Esophagus muscularis mucosa (tissue), 4 donors: Measurements from ENCODE around the gene GPX3. TPM values are rescaled to one million over a fixed set of nuclear protein-coding genes. Genes with fewer than 3 reads are reported as not detected.

Experiments
- DNase-seq: peaks from one replicate; pipeline ENCODE4 v3.0.0-alpha.2; 2017; ENCODE audit errors: extremely low spot score
- H3K27ac ChIP-seq, 4 donors: fragments of 200-600 bp; sonication (generic); replicated peaks in 1 of 4; 1 replicate in 3 of 4; 2 replicates in 1 of 4; pipeline ENCODE4 v1.5.1; 2016 to 2019; ENCODE audit warnings: mild to moderate bottlenecking in 1 of 4
- H3K27me3 ChIP-seq, 4 donors: fragments of 200-600 bp; sonication (generic); one replicate each; pipeline versions ENCODE4 v1.5.1 to v1.6.0; 2016 to 2019
- H3K36me3 ChIP-seq, 4 donors: fragments of 200-600 bp; sonication (generic); one replicate each; pipeline ENCODE4 v1.5.1; 2016 to 2019
- H3K4me1 ChIP-seq, 4 donors: fragments of 200-600 bp; sonication (generic); one replicate each; pipeline ENCODE4 v1.5.1; 2016 to 2019
- H3K4me3 ChIP-seq, 4 donors: fragments of 200-600 bp; sonication (generic); 1 replicate in 2 of 4; 2 replicates in 2 of 4; pipeline ENCODE4 v1.5.1; 2016 to 2019; ENCODE audit warnings: mild to moderate bottlenecking in 4 of 4, moderate library complexity in 1 of 4
- H3K9me3 ChIP-seq, 4 donors: fragments of 200-600 bp; sonication (generic); 1 replicate in 3 of 4; 2 replicates in 1 of 4; pipeline ENCODE4 v1.5.1; 2016 to 2019
- CTCF ChIP-seq, 3 experiments: fragments of 200-600 bp in 2 of 3; fragments of 450-650 bp in 1 of 3; sonication (generic) in 2 of 3; IDR thresholded peaks; one replicate each; pipeline ENCODE4 v1.5.1; 2017 to 2019; ENCODE audit warnings: antibody characterized with exemption in 3 of 3, mild to moderate bottlenecking in 2 of 3, moderate library complexity in 1 of 3
- EP300 ChIP-seq: sonication (generic); formaldehyde crosslinking; IDR thresholded peaks from one replicate; pipeline ENCODE4 v1.6.1; 2017; ENCODE audit warnings: antibody characterized with exemption
- POLR2A ChIP-seq: fragments of 450-650 bp; IDR thresholded peaks from one replicate; pipeline ENCODE4 v1.6.1; 2017; ENCODE audit warnings: antibody characterized with exemption, moderate library complexity, mild to moderate bottlenecking, low read depth
- POLR2AphosphoS5 ChIP-seq, 2 donors: sonication (generic); formaldehyde crosslinking; IDR thresholded peaks; one replicate each; pipeline ENCODE4 v1.6.1; 2017; ENCODE audit warnings: antibody characterized with exemption in 2 of 2
- WGBS: methylation state at CpG from one replicate; pipeline ENCODE4 v1.1.5; 2018; 5-methylcytosine and 5-hydroxymethylcytosine counted together
- intact Hi-C: fragments of 100-400 bp; cut with DNase I; formaldehyde crosslinking; loops from one replicate; pipeline ENCODE4 v1.15.1; 2023
- total RNA-seq, 4 donors: library from RNA; depleted of rRNA; stranded (reverse); fragments of >200 nt; gene quantifications; one replicate each; pipeline versions ENCODE4 v1.1.0 to v1.2.1, GENCODE V29; 2016

The GPX3 gene
- total RNA-seq, 4 donors from 2014 or later: 1,165 to 3,724 (median 1,939) TPM

DNA sequence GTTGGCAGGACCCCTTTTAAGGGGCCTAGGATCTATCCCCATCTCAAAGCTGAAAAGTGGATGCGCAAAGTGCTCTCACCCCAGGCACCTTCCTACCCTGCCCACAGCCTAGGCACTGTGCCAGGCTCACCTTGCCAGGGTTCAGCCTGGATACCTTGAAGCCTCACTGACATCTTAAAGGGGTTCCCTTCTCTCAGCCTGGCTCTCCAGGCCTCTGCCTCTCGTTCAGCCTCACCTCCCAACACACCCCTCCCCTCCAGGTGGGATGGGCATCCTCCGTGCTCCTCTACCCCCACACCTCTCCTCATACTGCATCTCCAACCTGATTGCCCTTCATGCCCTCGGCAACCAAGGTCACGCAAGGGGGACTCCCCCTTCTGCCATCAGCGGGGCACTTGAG lies 34.9 kb downstream of the GPX3 start:
- 84% methylated on average over 6 of the region's 6 CpGs for WGBS
- H3K36me3 ChIP-seq: peaks cover 8 to 91% (median 80%) of the 10 kb centered on the region in 4 donors
- TF ChIP-seq EP300 (no peak), CTCF (IDR thresholded peaks at IDR 0.05) (no peak), POLR2AphosphoS5 (IDR thresholded peaks at IDR 0.05) (no peak), POLR2A (no peak)
- no peaks in the 10 kb centered on the region for H3K27me3 ChIP-seq
- H3K9me3 ChIP-seq: no peaks in the 10 kb centered on the region
- no peak overlapping the region for H3K4me3 ChIP-seq
- H3K27ac ChIP-seq: no peak overlapping the region
- H3K4me1 ChIP-seq: peaks cover 28 to 37% (median 32%) of the 10 kb centered on the region in 4 donors
- intact Hi-C loops: loop anchor here (10.0 kb wide), 1 partner anchor 189 kb away; no protein-coding TSS in a partner anchor
- DNase-seq: no peak

DNA sequence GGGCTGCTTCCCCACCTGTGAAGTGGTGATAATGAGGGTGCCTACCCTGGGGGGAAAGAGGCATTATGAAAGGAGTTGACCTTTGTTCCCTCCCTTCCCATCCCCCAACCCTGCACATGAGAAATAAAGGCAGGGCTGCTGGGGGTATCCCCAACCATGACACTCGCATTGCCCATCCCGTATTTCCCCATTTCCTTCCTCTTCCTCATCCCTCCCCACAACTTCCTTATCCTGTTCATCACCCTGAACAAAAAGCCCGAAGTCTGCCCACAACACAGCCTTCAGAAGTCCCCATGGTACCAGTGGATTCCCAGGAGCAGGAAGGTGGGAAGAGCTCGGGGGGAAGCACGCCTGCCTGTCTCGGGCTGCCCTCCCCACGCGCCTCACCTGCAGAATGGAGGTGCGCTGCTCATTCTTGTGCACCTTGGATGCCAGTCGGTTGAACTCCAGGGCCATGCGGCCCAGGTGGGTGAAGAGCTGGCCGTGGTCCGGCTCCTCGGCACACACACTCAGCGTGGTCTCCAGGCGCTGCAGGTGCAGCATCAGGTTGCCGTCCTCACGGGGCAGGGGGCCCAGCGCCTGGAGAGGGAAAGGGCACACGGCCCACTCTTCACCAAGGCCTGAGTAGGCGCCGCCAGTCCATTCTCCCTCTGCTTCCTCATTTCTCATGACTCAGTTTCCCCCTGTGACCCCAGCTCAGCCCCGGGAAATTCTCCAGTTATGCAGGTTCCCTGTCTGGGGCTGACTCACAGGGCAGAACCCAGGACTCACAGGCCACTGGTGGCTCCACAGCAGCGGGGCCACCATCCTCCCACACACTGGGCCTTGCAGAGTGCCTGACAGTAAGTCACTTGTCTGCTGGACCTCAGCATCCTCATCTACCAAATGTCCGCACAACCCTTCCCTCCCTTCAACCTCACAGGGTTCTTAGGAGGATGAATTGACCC lies 36.3 kb downstream of the GPX3 start:
- no peak overlapping the region for H3K27ac ChIP-seq
- intact Hi-C loops: loop anchor here (10.0 kb wide), 1 partner anchor 188 kb away; no protein-coding TSS in a partner anchor
- peaks cover 33 to 46% (median 41%) of the 10 kb centered on the region in 4 donors for H3K4me1 ChIP-seq
- H3K9me3 ChIP-seq: no peaks in the 10 kb centered on the region
- H3K27me3 ChIP-seq: no peaks in the 10 kb centered on the region
- H3K36me3 ChIP-seq: peaks cover 8 to 92% (median 77%) of the 10 kb centered on the region in 4 donors
- WGBS: 94% methylated on average over 25 of the region's 25 CpGs
- TF ChIP-seq CTCF (IDR thresholded peaks at IDR 0.05) (no peak), POLR2AphosphoS5 (IDR thresholded peaks at IDR 0.05) (no peak), POLR2A (no peak), EP300 (no peak)
- H3K4me3 ChIP-seq: no peak overlapping the region
- DNase-seq: no peak

- 91% methylated on average over 5 of the region's 5 CpGs for WGBS
- Histone ChIP-seq H3K4me1 (peaks cover 34 to 50% (median 45%) of the 10 kb centered on the region in 4 donors), H3K36me3 (peaks cover 8 to 100% (median 85%) of the 10 kb centered on the region in 4 donors), H3K27ac (no peak overlapping the region), H3K27me3 (no peaks in the 10 kb centered on the region), H3K9me3 (no peaks in the 10 kb centered on the region), H3K4me3 (no peak overlapping the region)
- intact Hi-C loops: loop anchor here (10.0 kb wide), 1 partner anchor 186 kb away; no protein-coding TSS in a partner anchor
- no peak for TF ChIP-seq POLR2AphosphoS5 (IDR thresholded peaks at IDR 0.05)
- no peak for TF ChIP-seq EP300
- no peak for TF ChIP-seq POLR2A
- TF ChIP-seq CTCF (IDR thresholded peaks at IDR 0.05): no peak
- DNase-seq: no peak
Measured at GRCh38 chr5:151058301-151058700, 37.9 kb downstream of the GPX3 start.

DNA sequence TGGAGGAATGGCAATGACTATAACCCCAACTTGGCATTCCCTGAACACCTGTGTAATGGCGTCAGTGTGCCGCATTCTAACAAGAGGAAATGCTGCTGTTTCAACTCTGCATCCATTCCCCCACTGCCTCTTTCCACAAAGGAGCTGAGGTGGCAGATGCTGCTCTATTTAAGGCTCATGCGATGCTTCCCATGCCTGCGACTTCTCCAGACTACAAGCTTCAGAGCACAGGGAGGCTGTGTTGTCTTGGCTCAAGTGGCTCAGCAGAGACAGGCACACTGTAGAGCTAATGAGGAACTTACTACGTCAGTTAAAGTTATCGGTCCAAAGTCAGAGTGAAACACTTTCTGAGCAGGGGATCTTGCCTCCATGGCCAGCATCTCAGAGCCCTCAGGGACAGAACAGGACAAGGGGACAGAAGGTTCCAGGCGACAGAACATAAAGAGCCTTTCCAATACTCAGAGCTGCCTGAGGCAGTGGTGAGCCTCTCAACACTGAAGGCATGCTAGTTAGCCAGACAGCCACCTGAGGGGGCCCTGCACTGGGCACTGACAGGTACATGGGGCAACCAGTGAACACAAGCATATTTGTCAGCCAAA lies 38.6 kb downstream of the GPX3 start:
- Histone ChIP-seq H3K4me1 (peaks cover 40 to 57% (median 52%) of the 10 kb centered on the region in 4 donors), H3K36me3 (peaks cover 8 to 93% (median 78%) of the 10 kb centered on the region in 4 donors), H3K4me3 (no peak overlapping the region), H3K27ac (peak overlapping the region in 3 of 4 donors; percentile 17 to 50 (median 30)), H3K27me3 (no peaks in the 10 kb centered on the region), H3K9me3 (no peaks in the 10 kb centered on the region)
- intact Hi-C loops: loop anchor here (10.0 kb wide), 1 partner anchor 186 kb away; no protein-coding TSS in a partner anchor
- TF ChIP-seq EP300 (no peak), CTCF (IDR thresholded peaks at IDR 0.05) (no peak), POLR2AphosphoS5 (IDR thresholded peaks at IDR 0.05) (no peak), POLR2A (no peak)
- no peak for DNase-seq
- WGBS: 83% methylated on average over 7 of the region's 7 CpGs
